Fibroblast of skin of left quadriceps (primary cell): ENCODE measurements around the gene CTCFL.
"Not testable (repeated sequence)": the region's sequence is repeated elsewhere in the genome, so short reads cannot be mapped to it uniquely, and the experiment has no call there.

Experiments
- DNase-seq, 2 experiments: peaks; one replicate each; pipeline ENCODE4 v3.0.0-alpha.2; 2013; ENCODE audit warnings: low read depth in 2 of 2

CTCFL gene

GRCh38 chr20:57482148-57482547, 42.8 kb downstream of the CTCFL start:
- no peak for DNase-seq

- DNase-seq, result no peak
Measured at GRCh38 chr20:57481281-57481711, 43.6 kb downstream of the CTCFL start.

GRCh38 chr20:57480444-57481160, 44.3 kb downstream of the CTCFL start:
- DNase-seq, result no peak

GRCh38 chr20:57479196-57479595, 45.7 kb downstream of the CTCFL start:
- DNase-seq, result no peak

- DNase-seq, result no peak
Measured at GRCh38 chr20:57478176-57478575, 46.8 kb downstream of the CTCFL start.

GRCh38 chr20:57476641-57477461, 48.1 kb downstream of the CTCFL start:
- no peak for DNase-seq

GRCh38 chr20:57476084-57476526, 48.8 kb downstream of the CTCFL start:
- DNase-seq, result no peak

GRCh38 chr20:57475388-57476083, 49.4 kb downstream of the CTCFL start:
- no peak for DNase-seq

GRCh38 chr20:57474816-57475215, 50.1 kb downstream of the CTCFL start:
- DNase-seq, result no peak

- DNase-seq, result no peak
Measured at GRCh38 chr20:57474205-57474604, 50.7 kb downstream of the CTCFL start.

- no peak for DNase-seq
Measured at GRCh38 chr20:57473246-57474048, 51.5 kb downstream of the CTCFL start.

- DNase-seq, result not testable (repeated sequence)
Measured at GRCh38 chr20:57472474-57472873, 52.5 kb downstream of the CTCFL start.

- DNase-seq, result no peak
Measured at GRCh38 chr20:57471496-57472372, 53.2 kb downstream of the CTCFL start.

- no peak for DNase-seq
Measured at GRCh38 chr20:57470666-57471495, 54.1 kb downstream of the CTCFL start.

- DNase-seq, result no peak
Measured at GRCh38 chr20:57470212-57470522, 54.8 kb downstream of the CTCFL start.

- no peak for DNase-seq
Measured at GRCh38 chr20:57469418-57470211, 55.3 kb downstream of the CTCFL start.

GRCh38 chr20:57468523-57469417, 56.2 kb downstream of the CTCFL start:
- no peak for DNase-seq

GRCh38 chr20:57467742-57468141, 57.2 kb downstream of the CTCFL start:
- no peak for DNase-seq
